Endothelial cell of umbilical vein (primary cell): Measurements from ENCODE around the gene ADAM22.

Experiments
- EZH2 ChIP-seq: IDR thresholded peaks from 2 replicates; pipeline ENCODE4 v1.6.1; 2012; ENCODE audit warnings: borderline replicate concordance, low read depth, mild to moderate bottlenecking, moderate library complexity, low read length, inconsistent platforms; ENCODE audit not compliant: severe bottlenecking
- FOS ChIP-seq: IDR thresholded peaks from 2 replicates; pipeline ENCODE4 v1.6.1; 2011; ENCODE audit warnings: mild to moderate bottlenecking, low read length, moderate library complexity, borderline replicate concordance; ENCODE audit not compliant: insufficient read depth
- MYC ChIP-seq: IDR thresholded peaks from one replicate; pipeline ENCODE4 v1.6.1; 2011; ENCODE audit warnings: mild to moderate bottlenecking, low read depth, low read length
- POLR2A ChIP-seq: IDR thresholded peaks from 2 replicates; pipeline ENCODE4 v1.6.1; 2012; ENCODE audit warnings: low read depth, mild to moderate bottlenecking, control low read depth, low read length
- POLR2AphosphoS5 ChIP-seq: IDR thresholded peaks from 2 replicates; pipeline ENCODE4 v1.6.1; 2012; ENCODE audit warnings: low read depth, mild to moderate bottlenecking, control low read depth, low read length, moderate library complexity; ENCODE audit not compliant: insufficient read depth
- TF ChIP-seq, protein P1 (sequence below), 2 donors: IDR thresholded peaks; 1 replicate in 1 of 2; 2 replicates in 1 of 2; pipeline ENCODE4 v1.5.1; 2011; ENCODE audit warnings: low read length in 2 of 2, mild to moderate bottlenecking in 2 of 2, moderate library complexity in 2 of 2, control low read depth in 1 of 2, inconsistent platforms in 1 of 2, low read depth in 1 of 2; ENCODE audit not compliant: insufficient read depth in 1 of 2; ENCODE audit errors: extremely low read depth in 1 of 2
- TF ChIP-seq, protein P2 (sequence below): IDR thresholded peaks from 2 replicates; pipeline ENCODE4 v1.6.1; 2011; ENCODE audit not compliant: insufficient read depth, insufficient read length

DNA sequence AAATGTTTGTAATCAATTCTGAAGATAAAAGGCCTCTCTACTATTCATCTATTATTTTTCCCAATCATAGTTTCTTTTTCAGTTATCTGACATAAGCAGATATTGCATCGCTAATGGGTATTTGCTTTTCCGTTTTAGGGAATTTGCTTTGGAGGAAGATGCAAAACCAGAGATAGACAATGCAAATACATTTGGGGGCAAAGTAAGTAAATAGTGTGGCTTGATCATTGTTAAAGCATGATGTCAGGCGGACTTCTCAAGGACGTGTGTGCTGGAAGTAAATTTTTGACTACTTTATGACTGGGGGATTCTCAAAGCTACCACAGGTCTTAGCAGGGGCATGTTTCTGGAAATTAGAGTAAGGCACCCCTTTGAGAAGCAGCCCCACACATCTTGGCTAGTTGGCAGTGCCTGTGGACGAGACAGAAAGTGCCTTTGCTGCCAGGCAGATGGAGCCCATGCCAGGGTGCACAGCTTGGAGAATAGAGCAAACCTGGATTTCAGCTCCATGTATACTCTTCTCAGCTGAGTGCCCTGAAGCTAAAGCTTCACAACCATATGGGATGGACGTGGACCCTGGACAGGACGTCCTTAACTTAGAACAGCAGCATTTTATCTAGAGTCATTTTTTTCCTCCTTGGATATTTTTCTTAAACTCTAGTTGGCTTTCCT lies 217.2 kb downstream of the ADAM22 start:
- TF ChIP-seq, protein P1, sequence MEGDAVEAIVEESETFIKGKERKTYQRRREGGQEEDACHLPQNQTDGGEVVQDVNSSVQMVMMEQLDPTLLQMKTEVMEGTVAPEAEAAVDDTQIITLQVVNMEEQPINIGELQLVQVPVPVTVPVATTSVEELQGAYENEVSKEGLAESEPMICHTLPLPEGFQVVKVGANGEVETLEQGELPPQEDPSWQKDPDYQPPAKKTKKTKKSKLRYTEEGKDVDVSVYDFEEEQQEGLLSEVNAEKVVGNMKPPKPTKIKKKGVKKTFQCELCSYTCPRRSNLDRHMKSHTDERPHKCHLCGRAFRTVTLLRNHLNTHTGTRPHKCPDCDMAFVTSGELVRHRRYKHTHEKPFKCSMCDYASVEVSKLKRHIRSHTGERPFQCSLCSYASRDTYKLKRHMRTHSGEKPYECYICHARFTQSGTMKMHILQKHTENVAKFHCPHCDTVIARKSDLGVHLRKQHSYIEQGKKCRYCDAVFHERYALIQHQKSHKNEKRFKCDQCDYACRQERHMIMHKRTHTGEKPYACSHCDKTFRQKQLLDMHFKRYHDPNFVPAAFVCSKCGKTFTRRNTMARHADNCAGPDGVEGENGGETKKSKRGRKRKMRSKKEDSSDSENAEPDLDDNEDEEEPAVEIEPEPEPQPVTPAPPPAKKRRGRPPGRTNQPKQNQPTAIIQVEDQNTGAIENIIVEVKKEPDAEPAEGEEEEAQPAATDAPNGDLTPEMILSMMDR (IDR thresholded peaks at IDR 0.05; ENCODE audit: extremely low read depth in 1 of 2, insufficient read depth in 1 of 2, low read depth in 1 of 2, low read length in 2 of 2), result no peak
- TF ChIP-seq POLR2A (no peak), EZH2 (no peak), POLR2AphosphoS5 (no peak), MYC (no peak), FOS (no peak)
- TF ChIP-seq, protein P2, sequence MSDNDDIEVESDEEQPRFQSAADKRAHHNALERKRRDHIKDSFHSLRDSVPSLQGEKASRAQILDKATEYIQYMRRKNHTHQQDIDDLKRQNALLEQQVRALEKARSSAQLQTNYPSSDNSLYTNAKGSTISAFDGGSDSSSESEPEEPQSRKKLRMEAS, result no peak
